ENCODE data around the gene IFI35.

DNA sequence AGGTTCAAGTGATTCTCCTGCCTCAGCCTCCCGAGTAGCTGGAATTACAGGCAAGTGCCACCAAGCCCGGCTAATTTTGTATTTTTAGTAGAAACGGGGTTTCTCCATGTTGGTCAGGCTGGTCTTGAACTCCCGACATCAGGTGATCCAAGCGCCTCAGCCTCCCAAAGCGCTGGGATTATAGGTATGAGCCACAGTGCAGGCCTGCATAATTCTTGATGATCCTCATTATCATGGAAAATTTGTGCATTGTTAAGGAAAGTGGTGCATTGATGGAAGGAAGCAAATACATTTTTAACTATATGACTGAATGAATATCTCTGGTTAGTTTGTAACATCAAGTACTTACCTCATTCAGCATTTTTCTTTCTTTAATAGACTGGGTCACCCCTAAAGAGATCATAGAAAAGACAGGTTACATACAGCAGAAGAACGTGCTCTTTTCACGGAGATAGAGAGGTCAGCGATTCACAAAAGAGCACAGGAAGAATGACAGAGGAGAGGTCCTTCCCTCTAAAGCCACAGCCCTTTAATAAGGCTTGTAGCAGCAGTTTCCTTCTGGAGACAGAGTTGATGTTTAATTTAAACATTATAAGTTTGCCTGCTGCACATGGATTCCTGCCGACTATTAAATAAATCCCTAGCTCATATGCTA is 56.5 kb downstream of the IFI35 start:
- TF ChIP-seq, protein P1, sequence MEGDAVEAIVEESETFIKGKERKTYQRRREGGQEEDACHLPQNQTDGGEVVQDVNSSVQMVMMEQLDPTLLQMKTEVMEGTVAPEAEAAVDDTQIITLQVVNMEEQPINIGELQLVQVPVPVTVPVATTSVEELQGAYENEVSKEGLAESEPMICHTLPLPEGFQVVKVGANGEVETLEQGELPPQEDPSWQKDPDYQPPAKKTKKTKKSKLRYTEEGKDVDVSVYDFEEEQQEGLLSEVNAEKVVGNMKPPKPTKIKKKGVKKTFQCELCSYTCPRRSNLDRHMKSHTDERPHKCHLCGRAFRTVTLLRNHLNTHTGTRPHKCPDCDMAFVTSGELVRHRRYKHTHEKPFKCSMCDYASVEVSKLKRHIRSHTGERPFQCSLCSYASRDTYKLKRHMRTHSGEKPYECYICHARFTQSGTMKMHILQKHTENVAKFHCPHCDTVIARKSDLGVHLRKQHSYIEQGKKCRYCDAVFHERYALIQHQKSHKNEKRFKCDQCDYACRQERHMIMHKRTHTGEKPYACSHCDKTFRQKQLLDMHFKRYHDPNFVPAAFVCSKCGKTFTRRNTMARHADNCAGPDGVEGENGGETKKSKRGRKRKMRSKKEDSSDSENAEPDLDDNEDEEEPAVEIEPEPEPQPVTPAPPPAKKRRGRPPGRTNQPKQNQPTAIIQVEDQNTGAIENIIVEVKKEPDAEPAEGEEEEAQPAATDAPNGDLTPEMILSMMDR (IDR thresholded peaks at IDR 0.05) = no peak
- TF ChIP-seq POLR2AphosphoS5 (IDR thresholded peaks at IDR 0.05) = no peak
